Measurements from ENCODE around the gene ATG14.
"Not testable (repeated sequence)": the region's sequence is repeated elsewhere in the genome, so short reads cannot be mapped to it uniquely, and the experiment has no call there.

Gene ATG14

GRCh38 chr14:55349565-55349964 lies 62.1 kb downstream of the ATG14 start:
- DNase-seq = no peak

GRCh38 chr14:55348766-55349453 lies 62.7 kb downstream of the ATG14 start:
- DNase-seq = no peak

- no peak for DNase-seq
Observed at GRCh38 chr14:55347748-55348147, 63.9 kb downstream of the ATG14 start.

GRCh38 chr14:55347040-55347439 lies 64.6 kb downstream of the ATG14 start:
- DNase-seq = no peak

GRCh38 chr14:55344582-55345163 lies 67.0 kb downstream of the ATG14 start:
- DNase-seq = not testable (repeated sequence)

GRCh38 chr14:55341781-55342180 lies 69.8 kb downstream of the ATG14 start:
- no peak for DNase-seq

GRCh38 chr14:55340482-55340881 lies 71.1 kb downstream of the ATG14 start:
- DNase-seq = no peak

GRCh38 chr14:55339770-55340169 lies 71.9 kb downstream of the ATG14 start:
- no peak for DNase-seq

GRCh38 chr14:55336691-55337090 lies 74.9 kb downstream of the ATG14 start:
- no peak for DNase-seq

GRCh38 chr14:55336162-55336561 lies 75.5 kb downstream of the ATG14 start:
- DNase-seq = peak; percentile 15 to 33

- peak in 1 of 2 donors; percentile 42 for DNase-seq
Observed at GRCh38 chr14:55333711-55334485, 77.7 kb downstream of the ATG14 start.

GRCh38 chr14:55332654-55333570 lies 78.7 kb downstream of the ATG14 start:
- peak; percentile 4 to 55 for DNase-seq

GRCh38 chr14:55329999-55330710 lies 81.5 kb downstream of the ATG14 start:
- DNase-seq = no peak

- no peak for DNase-seq
Observed at GRCh38 chr14:55328317-55328716, 83.3 kb downstream of the ATG14 start.

- no peak for DNase-seq
Observed at GRCh38 chr14:55327179-55327578, 84.5 kb downstream of the ATG14 start.

- DNase-seq = no peak
Observed at GRCh38 chr14:55324812-55325211, 86.8 kb downstream of the ATG14 start.

GRCh38 chr14:55323910-55324309 lies 87.7 kb downstream of the ATG14 start:
- no peak for DNase-seq

- no peak for DNase-seq
Observed at GRCh38 chr14:55318694-55319093, 92.9 kb downstream of the ATG14 start.

- DNase-seq = no peak
Observed at GRCh38 chr14:55317542-55318306, 93.9 kb downstream of the ATG14 start.

GRCh38 chr14:55316564-55316963 lies 95.1 kb downstream of the ATG14 start:
- DNase-seq = no peak
